WTC11 (cell line): ENCODE measurements around the gene PCBP3. TPM values are rescaled to one million over a fixed set of nuclear protein-coding genes. Genes with fewer than 3 reads are reported as not detected.
A peak's percentile ranks its signal among the peaks of the same experiment; 100 is the strongest.

Source experiments
- ATAC-seq: fragments of 200-7000 bp; cut with Tn5 transposase; 2 replicates; pipeline ENCODE4 v1.10.0; 2021; ENCODE audit warnings: mild to moderate bottlenecking, moderate library complexity
- CTCF ChIA-PET: fragments of 300-600 bp; sonication (Branson Sonifier 250); formaldehyde crosslinking; loops from one replicate; lab custom pipeline; 2021; ENCODE audit warnings: antibody characterized with exemption; lab: Charles Lee
- POLR2A ChIA-PET: fragments of 350-600 bp; sonication (Branson Sonifier 250); formaldehyde crosslinking; loops from one replicate; lab custom pipeline; 2021; ENCODE audit warnings: antibody characterized with exemption; lab: Charles Lee
- DNase-seq: peaks from one replicate; pipeline ENCODE4 v3.0.0; 2021; ENCODE audit warnings: low spot score
- H3K27ac Mint-ChIP-seq: 2 replicates; pipeline ENCODE4 v1.8.0; 2021; ENCODE audit warnings: mixed read lengths
- H3K27me3 Mint-ChIP-seq: 2 replicates; pipeline ENCODE4 v1.8.0; 2021; ENCODE audit warnings: low read depth, mild to moderate bottlenecking, moderate library complexity, mixed read lengths
- H3K36me3 Mint-ChIP-seq: 2 replicates; pipeline ENCODE4 v1.8.0; 2021; ENCODE audit warnings: mixed read lengths
- H3K4me1 Mint-ChIP-seq: 2 replicates; pipeline ENCODE4 v1.8.0; 2022; ENCODE audit warnings: mixed read lengths
- H3K4me3 Mint-ChIP-seq: 2 replicates; pipeline ENCODE4 v1.8.0; 2021; ENCODE audit warnings: mild to moderate bottlenecking, moderate library complexity, mixed read lengths
- H3K9me3 Mint-ChIP-seq: 2 replicates; pipeline ENCODE4 v1.8.0; 2021; ENCODE audit warnings: mixed read lengths
- CREB1 ChIP-seq: sonication (generic); formaldehyde crosslinking; IDR thresholded peaks from 2 replicates; pipeline ENCODE4 v1.8.0; 2023; ENCODE audit warnings: mild to moderate bottlenecking, missing genetic modification reagents
- CREM ChIP-seq: sonication (generic); formaldehyde crosslinking; IDR thresholded peaks from 2 replicates; pipeline ENCODE4 v1.8.1; 2022; ENCODE audit warnings: mild to moderate bottlenecking, missing genetic modification reagents, moderate library complexity
- EMX1 ChIP-seq: fragments of 250-450 bp; sonication (Bioruptor Pico); IDR thresholded peaks from 2 replicates; pipeline ENCODE4 v1.8.0; 2021; ENCODE audit warnings: mild to moderate bottlenecking
- ETV6 ChIP-seq: sonication (generic); formaldehyde crosslinking; IDR thresholded peaks from 2 replicates; pipeline ENCODE4 v1.8.1; 2022; ENCODE audit warnings: mild to moderate bottlenecking, missing genetic modification reagents
- NR1H2 ChIP-seq: sonication (generic); formaldehyde crosslinking; IDR thresholded peaks from 2 replicates; pipeline ENCODE4 v1.9.0; 2021; ENCODE audit warnings: mild to moderate bottlenecking, moderate library complexity, missing genetic modification reagents
- SMAD3 ChIP-seq: sonication (generic); formaldehyde crosslinking; IDR thresholded peaks from 2 replicates; pipeline ENCODE4 v1.8.0; 2022; ENCODE audit warnings: missing genetic modification reagents, mild to moderate bottlenecking, borderline replicate concordance
- SMAD4 ChIP-seq: sonication (generic); formaldehyde crosslinking; IDR thresholded peaks from 2 replicates; pipeline ENCODE4 v1.8.0; 2022; ENCODE audit warnings: mild to moderate bottlenecking, missing genetic modification reagents
- ZBTB21 ChIP-seq: sonication (generic); formaldehyde crosslinking; IDR thresholded peaks from 2 replicates; pipeline ENCODE4 v1.8.1; 2023; ENCODE audit warnings: mild to moderate bottlenecking, missing genetic modification reagents, borderline replicate concordance
- ZNF121 ChIP-seq: sonication (generic); formaldehyde crosslinking; IDR thresholded peaks from 2 replicates; pipeline ENCODE4 v1.8.0; 2023; ENCODE audit warnings: missing genetic modification reagents
- ZNF219 ChIP-seq: sonication (generic); formaldehyde crosslinking; IDR thresholded peaks from 2 replicates; pipeline ENCODE4 v1.8.0; 2023; ENCODE audit warnings: missing genetic modification reagents, mild to moderate bottlenecking, borderline replicate concordance
- ZNF263 ChIP-seq: sonication (generic); formaldehyde crosslinking; IDR thresholded peaks from 2 replicates; pipeline ENCODE4 v1.8.1; 2022; ENCODE audit warnings: low read depth, mild to moderate bottlenecking, moderate library complexity, missing genetic modification reagents
- total RNA-seq: library from RNA; stranded (reverse); gene quantifications from 3 replicates; pipeline ENCODE4 v1.2.3, GENCODE V29; 2021
- TF ChIP-seq, protein P1 (sequence below): fragments of 200-600 bp; IDR thresholded peaks from 2 replicates; pipeline ENCODE4 v1.8.0; 2022; ENCODE audit warnings: antibody characterized with exemption
- TF ChIP-seq, protein P2 (sequence below): sonication (generic); formaldehyde crosslinking; IDR thresholded peaks from 2 replicates; pipeline ENCODE4 v1.8.0; 2022; ENCODE audit warnings: missing genetic modification reagents
- TF ChIP-seq, protein P3 (sequence below): sonication (generic); formaldehyde crosslinking; IDR thresholded peaks from 2 replicates; pipeline ENCODE4 v1.8.0; 2022; ENCODE audit warnings: mild to moderate bottlenecking, missing genetic modification reagents
- TF ChIP-seq, protein P4 (sequence below): sonication (generic); formaldehyde crosslinking; IDR thresholded peaks from 2 replicates; pipeline ENCODE4 v1.8.0; 2022; ENCODE audit warnings: mild to moderate bottlenecking, missing genetic modification reagents
- TF ChIP-seq, protein P5 (sequence below): sonication (generic); formaldehyde crosslinking; IDR thresholded peaks from 2 replicates; pipeline ENCODE4 v1.8.1; 2022; ENCODE audit warnings: low read depth, missing genetic modification reagents, borderline replicate concordance
- TF ChIP-seq, protein P6 (sequence below): fragments of 250-450 bp; sonication (Bioruptor Pico); IDR thresholded peaks from 2 replicates; pipeline ENCODE4 v1.8.0; 2021; ENCODE audit warnings: mild to moderate bottlenecking
- TF ChIP-seq, protein P7 (sequence below): sonication (generic); formaldehyde crosslinking; IDR thresholded peaks from 2 replicates; pipeline ENCODE4 v1.8.1; 2023; ENCODE audit warnings: mild to moderate bottlenecking, missing genetic modification reagents, moderate library complexity
- TF ChIP-seq, protein P8 (sequence below): sonication (generic); formaldehyde crosslinking; IDR thresholded peaks from 2 replicates; pipeline ENCODE4 v1.8.1; 2022; ENCODE audit warnings: mild to moderate bottlenecking, missing genetic modification reagents, moderate library complexity, borderline replicate concordance

Gene PCBP3
- total RNA-seq, 1 experiment from 2014 or later = 8.5 TPM

DNA sequence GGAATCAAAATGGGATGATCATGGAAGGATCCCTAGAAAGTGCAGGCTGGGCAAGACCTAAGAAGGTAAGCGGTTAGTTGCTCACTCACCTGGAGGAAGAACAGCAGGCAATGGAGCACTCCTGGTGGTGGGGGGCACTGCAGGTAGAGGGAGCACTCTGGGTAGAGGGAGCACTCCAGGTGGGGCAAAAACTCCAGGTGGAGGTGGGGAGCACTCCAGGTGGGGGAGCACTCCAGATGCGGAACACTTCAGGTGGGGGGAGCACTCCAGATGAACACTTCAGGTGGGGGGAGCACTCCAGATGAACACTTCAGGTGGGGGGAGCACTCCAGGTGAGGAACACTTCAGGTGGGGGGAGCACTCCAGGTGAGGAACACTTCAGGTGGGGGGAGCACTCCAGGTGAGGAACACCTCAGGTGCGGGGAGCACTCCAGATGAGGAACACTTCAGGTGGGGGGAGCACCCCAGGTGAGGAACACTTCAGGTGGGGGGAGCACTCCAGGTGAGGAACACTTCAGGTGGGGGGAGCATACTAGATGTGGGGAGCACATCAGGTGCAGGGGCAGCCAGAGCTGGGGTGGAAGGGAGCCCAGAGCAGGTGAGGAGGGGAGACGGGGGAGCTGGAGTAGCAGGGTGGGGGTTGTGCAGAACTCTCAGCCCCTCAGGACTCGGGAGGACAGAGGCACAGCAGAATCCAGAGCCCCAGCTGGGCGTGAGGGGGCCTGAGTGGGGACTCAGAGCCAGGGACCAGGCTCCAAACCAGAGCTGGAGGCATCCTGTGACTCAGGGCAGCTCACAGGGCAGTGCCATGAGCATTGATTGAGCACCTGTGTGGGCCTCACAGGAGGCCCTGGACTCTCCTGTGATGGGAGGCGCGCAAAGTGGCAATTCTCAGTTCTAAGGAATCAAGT lies 300.4 kb downstream of the PCBP3 start:
- POLR2A ChIA-PET = no interaction called here

DNA sequence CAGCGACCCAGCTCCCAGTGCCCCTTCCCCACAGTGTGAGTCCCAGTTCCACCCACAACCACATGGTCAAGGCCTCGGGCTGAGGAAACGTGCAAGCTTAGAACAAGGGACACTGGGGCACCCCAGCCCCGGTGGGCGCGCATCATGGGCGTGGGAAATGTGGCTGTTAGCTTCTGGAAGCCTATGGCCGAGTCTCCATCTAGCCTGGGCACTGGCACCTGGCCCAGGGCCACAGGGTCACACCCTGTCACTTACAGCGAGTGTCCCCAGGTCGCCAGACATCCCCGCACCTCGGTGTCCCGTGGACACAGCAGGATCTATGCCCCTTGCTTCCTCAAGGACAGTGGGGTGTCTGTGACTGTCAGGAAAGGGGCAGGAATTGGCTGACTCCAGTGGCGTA lies 301.1 kb downstream of the PCBP3 start:
- H3K27ac Mint-ChIP-seq = no peak overlapping the region
- no peak overlapping the region for H3K4me3 Mint-ChIP-seq
- H3K9me3 Mint-ChIP-seq = no peaks in the 10 kb centered on the region
- no peaks in the 10 kb centered on the region; the same call in 1 of the 2 replicates for H3K27me3 Mint-ChIP-seq
- DNase-seq = no peak
- ATAC-seq = no peak
- CTCF ChIA-PET = no interaction called here
- H3K4me1 Mint-ChIP-seq = peaks cover 6% of the 10 kb centered on the region; the same call in 1 of the 2 replicates
- POLR2A ChIA-PET = no interaction called here
- no peaks in the 10 kb centered on the region; the same call in 1 of the 2 replicates for H3K36me3 Mint-ChIP-seq
- TF ChIP-seq EMX1 (CRISPR knock-in tag) = no peak
- TF ChIP-seq, protein P1, sequence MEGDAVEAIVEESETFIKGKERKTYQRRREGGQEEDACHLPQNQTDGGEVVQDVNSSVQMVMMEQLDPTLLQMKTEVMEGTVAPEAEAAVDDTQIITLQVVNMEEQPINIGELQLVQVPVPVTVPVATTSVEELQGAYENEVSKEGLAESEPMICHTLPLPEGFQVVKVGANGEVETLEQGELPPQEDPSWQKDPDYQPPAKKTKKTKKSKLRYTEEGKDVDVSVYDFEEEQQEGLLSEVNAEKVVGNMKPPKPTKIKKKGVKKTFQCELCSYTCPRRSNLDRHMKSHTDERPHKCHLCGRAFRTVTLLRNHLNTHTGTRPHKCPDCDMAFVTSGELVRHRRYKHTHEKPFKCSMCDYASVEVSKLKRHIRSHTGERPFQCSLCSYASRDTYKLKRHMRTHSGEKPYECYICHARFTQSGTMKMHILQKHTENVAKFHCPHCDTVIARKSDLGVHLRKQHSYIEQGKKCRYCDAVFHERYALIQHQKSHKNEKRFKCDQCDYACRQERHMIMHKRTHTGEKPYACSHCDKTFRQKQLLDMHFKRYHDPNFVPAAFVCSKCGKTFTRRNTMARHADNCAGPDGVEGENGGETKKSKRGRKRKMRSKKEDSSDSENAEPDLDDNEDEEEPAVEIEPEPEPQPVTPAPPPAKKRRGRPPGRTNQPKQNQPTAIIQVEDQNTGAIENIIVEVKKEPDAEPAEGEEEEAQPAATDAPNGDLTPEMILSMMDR = no peak
- no peak for TF ChIP-seq SMAD4 (CRISPR knock-in tag)
- TF ChIP-seq, protein P2, sequence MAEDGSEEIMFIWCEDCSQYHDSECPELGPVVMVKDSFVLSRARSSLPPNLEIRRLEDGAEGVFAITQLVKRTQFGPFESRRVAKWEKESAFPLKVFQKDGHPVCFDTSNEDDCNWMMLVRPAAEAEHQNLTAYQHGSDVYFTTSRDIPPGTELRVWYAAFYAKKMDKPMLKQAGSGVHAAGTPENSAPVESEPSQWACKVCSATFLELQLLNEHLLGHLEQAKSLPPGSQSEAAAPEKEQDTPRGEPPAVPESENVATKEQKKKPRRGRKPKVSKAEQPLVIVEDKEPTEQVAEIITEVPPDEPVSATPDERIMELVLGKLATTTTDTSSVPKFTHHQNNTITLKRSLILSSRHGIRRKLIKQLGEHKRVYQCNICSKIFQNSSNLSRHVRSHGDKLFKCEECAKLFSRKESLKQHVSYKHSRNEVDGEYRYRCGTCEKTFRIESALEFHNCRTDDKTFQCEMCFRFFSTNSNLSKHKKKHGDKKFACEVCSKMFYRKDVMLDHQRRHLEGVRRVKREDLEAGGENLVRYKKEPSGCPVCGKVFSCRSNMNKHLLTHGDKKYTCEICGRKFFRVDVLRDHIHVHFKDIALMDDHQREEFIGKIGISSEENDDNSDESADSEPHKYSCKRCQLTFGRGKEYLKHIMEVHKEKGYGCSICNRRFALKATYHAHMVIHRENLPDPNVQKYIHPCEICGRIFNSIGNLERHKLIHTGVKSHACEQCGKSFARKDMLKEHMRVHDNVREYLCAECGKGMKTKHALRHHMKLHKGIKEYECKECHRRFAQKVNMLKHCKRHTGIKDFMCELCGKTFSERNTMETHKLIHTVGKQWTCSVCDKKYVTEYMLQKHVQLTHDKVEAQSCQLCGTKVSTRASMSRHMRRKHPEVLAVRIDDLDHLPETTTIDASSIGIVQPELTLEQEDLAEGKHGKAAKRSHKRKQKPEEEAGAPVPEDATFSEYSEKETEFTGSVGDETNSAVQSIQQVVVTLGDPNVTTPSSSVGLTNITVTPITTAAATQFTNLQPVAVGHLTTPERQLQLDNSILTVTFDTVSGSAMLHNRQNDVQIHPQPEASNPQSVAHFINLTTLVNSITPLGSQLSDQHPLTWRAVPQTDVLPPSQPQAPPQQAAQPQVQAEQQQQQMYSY (CRISPR knock-in tag) = no peak
- TF ChIP-seq, protein P3, sequence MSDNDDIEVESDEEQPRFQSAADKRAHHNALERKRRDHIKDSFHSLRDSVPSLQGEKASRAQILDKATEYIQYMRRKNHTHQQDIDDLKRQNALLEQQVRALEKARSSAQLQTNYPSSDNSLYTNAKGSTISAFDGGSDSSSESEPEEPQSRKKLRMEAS (CRISPR knock-in tag) = no peak
- TF ChIP-seq ETV6 (CRISPR knock-in tag) = no peak
- TF ChIP-seq ZNF263 = no peak
- TF ChIP-seq ZBTB21 = no peak
- no peak for TF ChIP-seq NR1H2 (CRISPR knock-in tag)
- TF ChIP-seq, protein P4, sequence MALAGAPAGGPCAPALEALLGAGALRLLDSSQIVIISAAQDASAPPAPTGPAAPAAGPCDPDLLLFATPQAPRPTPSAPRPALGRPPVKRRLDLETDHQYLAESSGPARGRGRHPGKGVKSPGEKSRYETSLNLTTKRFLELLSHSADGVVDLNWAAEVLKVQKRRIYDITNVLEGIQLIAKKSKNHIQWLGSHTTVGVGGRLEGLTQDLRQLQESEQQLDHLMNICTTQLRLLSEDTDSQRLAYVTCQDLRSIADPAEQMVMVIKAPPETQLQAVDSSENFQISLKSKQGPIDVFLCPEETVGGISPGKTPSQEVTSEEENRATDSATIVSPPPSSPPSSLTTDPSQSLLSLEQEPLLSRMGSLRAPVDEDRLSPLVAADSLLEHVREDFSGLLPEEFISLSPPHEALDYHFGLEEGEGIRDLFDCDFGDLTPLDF (CRISPR knock-in tag) = no peak
- TF ChIP-seq ZNF121 (CRISPR knock-in tag) = no peak
- TF ChIP-seq, protein P5, sequence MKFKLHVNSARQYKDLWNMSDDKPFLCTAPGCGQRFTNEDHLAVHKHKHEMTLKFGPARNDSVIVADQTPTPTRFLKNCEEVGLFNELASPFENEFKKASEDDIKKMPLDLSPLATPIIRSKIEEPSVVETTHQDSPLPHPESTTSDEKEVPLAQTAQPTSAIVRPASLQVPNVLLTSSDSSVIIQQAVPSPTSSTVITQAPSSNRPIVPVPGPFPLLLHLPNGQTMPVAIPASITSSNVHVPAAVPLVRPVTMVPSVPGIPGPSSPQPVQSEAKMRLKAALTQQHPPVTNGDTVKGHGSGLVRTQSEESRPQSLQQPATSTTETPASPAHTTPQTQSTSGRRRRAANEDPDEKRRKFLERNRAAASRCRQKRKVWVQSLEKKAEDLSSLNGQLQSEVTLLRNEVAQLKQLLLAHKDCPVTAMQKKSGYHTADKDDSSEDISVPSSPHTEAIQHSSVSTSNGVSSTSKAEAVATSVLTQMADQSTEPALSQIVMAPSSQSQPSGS (CRISPR knock-in tag) = no peak
- no peak for TF ChIP-seq CREB1
- TF ChIP-seq CREM (CRISPR knock-in tag) = no peak
- TF ChIP-seq, protein P6, sequence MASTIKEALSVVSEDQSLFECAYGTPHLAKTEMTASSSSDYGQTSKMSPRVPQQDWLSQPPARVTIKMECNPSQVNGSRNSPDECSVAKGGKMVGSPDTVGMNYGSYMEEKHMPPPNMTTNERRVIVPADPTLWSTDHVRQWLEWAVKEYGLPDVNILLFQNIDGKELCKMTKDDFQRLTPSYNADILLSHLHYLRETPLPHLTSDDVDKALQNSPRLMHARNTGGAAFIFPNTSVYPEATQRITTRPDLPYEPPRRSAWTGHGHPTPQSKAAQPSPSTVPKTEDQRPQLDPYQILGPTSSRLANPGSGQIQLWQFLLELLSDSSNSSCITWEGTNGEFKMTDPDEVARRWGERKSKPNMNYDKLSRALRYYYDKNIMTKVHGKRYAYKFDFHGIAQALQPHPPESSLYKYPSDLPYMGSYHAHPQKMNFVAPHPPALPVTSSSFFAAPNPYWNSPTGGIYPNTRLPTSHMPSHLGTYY = no peak
- TF ChIP-seq, protein P7, sequence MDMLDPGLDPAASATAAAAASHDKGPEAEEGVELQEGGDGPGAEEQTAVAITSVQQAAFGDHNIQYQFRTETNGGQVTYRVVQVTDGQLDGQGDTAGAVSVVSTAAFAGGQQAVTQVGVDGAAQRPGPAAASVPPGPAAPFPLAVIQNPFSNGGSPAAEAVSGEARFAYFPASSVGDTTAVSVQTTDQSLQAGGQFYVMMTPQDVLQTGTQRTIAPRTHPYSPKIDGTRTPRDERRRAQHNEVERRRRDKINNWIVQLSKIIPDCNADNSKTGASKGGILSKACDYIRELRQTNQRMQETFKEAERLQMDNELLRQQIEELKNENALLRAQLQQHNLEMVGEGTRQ (CRISPR knock-in tag) = no peak
- TF ChIP-seq, protein P8, sequence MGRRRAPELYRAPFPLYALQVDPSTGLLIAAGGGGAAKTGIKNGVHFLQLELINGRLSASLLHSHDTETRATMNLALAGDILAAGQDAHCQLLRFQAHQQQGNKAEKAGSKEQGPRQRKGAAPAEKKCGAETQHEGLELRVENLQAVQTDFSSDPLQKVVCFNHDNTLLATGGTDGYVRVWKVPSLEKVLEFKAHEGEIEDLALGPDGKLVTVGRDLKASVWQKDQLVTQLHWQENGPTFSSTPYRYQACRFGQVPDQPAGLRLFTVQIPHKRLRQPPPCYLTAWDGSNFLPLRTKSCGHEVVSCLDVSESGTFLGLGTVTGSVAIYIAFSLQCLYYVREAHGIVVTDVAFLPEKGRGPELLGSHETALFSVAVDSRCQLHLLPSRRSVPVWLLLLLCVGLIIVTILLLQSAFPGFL = no peak
- no peak for TF ChIP-seq SMAD3 (CRISPR knock-in tag)

More for the DNA sequence above, 300.4 kb downstream of the PCBP3 start:
- no peaks in the 10 kb centered on the region for H3K9me3 Mint-ChIP-seq
- peaks cover 6% of the 10 kb centered on the region; the same call in 1 of the 2 replicates for H3K4me1 Mint-ChIP-seq
- H3K36me3 Mint-ChIP-seq = no peaks in the 10 kb centered on the region; the same call in 1 of the 2 replicates
- CTCF ChIA-PET = no interaction called here
- no peak for DNase-seq
- TF ChIP-seq ZNF219 (CRISPR knock-in tag) (no peak), ZNF263 (peak; percentile 90)
- TF ChIP-seq, all 79 proteins: peak for 1
- Mint-ChIP-seq H3K27ac (no peak overlapping the region), H3K4me3 (no peak overlapping the region), H3K27me3 (no peaks in the 10 kb centered on the region; the same call in 1 of the 2 replicates)
- no peak for ATAC-seq
